DMS114 treated with DMSO at 0.1 percent for 48 hours (cell line): ENCODE data around the gene MARCHF10.

ENCODE experiments used
- DNase-seq: peaks from one replicate; lab custom pipeline; 2025; ENCODE audit not compliant: unreplicated experiment; lab: John Stamatoyannopoulos, UW

The MARCHF10 gene

GRCh38 chr17:62681061-62681938 is 126.8 kb downstream of the MARCHF10 start:
- DNase-seq, result no peak

DNA sequence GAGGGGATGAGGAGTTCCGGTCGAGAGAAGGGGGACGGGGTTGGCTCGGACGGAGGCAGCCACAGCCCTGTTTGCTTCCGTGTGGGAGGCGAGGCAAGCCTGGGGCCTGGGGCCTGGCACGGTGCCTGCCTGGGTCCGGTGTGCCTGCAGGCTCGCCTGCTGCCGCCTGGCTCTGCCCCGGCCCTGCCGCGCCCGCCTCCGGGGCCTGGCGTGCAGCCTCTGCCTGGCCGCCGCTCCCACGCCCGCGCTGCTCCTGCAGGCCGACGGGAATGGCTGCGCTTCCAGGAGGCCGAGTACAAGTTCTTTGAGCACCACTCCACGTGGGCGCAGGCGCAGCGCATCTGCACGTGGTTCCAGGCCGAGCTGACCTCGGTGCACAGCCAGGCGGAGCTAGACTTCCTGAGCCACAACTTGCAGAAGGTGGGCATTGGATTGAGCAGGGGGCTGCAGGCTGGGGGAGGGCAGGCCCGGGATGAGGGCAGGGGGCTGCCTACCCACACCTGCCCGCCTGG is 127.5 kb downstream of the MARCHF10 start:
- DNase-seq, result no peak

- DNase-seq, result no peak
Measured at GRCh38 chr17:62679866-62680377, 128.2 kb downstream of the MARCHF10 start.

- no peak for DNase-seq
Measured at GRCh38 chr17:62678214-62678919, 129.7 kb downstream of the MARCHF10 start.

DNA sequence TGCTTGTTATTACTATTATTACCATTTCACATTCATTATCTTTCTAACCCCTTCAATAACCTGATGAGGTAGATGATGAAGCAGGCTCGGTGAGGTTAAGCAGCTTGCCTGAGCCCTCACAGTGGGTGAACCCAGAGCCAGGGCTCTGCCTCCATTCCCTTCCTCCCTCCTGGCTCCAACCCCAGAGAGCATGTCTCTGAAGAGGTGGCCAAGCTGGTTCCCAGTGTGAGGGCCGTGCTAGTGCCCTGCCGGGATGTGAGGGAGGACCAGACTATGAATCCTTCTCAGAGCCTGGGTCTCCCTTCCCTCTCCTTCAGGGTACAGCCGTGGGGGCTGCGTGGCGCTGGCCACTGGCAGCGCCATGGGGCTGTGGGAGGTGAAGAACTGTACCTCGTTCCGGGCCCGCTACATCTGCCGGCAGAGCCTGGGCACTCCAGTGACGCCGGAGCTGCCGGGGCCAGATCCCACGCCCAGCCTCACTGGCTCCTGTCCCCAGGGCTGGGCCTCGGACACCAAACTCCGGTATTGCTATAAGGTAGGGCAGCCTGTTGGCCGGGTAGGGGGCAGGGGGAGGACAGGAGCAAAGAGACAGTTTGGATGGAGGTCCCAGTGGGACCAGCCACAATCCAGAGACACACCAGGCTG is 131.0 kb downstream of the MARCHF10 start:
- DNase-seq, result no peak

- no peak for DNase-seq
Measured at GRCh38 chr17:62676231-62676943, 131.7 kb downstream of the MARCHF10 start.

DNA sequence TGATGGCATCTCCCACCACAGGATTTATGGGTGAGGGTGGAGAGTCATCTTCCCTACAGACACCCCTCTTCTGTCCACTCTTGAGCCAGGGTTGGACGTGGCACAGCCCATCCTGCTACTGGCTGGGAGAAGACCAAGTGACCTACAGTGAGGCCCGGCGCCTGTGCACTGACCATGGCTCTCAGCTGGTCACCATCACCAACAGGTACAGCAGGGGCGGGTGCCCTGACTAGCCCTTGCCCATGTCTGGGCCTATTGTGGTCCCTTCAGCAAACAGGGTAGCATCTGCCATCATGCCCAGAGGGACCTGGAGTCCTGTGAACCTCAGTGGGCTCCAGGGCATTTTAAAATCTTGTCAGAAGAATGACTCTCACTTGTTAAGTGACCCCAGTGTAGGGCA is 132.4 kb downstream of the MARCHF10 start:
- no peak for DNase-seq

DNA sequence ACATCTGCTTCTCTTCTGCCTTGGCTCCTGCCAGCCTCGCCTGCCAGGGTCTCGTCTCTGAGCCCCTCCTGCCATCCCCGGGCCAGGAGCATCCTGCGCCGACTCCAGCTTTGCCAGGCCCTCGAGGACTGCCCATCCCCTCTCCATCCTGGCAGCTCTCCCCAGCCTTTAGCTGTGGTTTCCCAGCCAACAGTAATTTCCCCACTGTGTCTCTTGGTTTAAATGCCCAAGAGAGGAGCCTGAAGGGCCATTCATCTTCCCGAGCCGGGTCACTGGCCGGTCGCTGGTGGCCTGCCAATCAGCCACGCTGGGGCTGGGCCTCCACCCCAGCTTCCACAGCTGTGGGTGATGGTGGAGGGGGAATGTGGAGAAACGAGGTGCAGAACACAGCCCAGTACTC is 132.9 kb downstream of the MARCHF10 start:
- DNase-seq, result no peak

GRCh38 chr17:62674841-62675240 is 133.3 kb downstream of the MARCHF10 start:
- DNase-seq, result no peak

GRCh38 chr17:62674363-62674739 is 133.8 kb downstream of the MARCHF10 start:
- no peak for DNase-seq

DNA sequence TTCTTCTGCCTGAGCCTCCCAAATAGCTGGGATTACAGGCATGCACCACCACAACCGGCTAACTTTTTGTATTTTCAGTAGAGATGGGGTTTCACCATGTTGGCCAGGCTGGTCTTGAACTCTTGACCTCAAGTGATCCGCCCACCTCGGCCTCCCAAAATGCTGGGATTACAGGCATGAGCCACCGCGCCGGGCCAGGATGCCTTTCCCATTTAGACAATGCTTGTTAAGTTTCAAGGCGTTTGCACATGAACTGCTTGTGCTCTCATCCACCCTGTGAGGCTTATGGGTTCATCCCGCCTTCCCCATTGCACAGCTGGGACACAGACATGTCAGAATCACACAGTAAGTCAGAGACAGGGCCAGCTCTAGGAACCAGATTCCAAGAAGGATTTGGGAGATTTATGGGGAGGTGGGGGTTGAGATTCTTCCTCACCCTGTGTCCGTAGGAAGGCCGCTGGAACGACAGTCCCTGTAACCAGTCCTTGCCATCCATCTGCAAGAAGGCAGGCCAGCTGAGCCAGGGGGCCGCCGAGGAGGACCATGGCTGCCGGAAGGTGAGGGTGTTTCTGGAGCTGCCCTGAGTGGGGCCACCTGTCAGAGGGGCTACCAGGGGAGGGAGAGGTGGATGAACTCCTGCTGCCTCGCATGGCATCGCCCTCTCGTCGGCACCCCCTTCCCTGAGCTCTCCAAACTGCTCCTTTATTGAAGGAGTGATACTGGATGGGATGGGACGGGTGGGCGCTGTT is 134.3 kb downstream of the MARCHF10 start:
- DNase-seq, result no peak

- no peak for DNase-seq
Measured at GRCh38 chr17:62672957-62673356, 135.2 kb downstream of the MARCHF10 start.

- DNase-seq, result no peak
Measured at GRCh38 chr17:62671553-62671952, 136.6 kb downstream of the MARCHF10 start.

GRCh38 chr17:62670202-62670821 is 137.8 kb downstream of the MARCHF10 start:
- DNase-seq, result no peak

- DNase-seq, result no peak
Measured at GRCh38 chr17:62668091-62668804, 139.9 kb downstream of the MARCHF10 start.

DNA sequence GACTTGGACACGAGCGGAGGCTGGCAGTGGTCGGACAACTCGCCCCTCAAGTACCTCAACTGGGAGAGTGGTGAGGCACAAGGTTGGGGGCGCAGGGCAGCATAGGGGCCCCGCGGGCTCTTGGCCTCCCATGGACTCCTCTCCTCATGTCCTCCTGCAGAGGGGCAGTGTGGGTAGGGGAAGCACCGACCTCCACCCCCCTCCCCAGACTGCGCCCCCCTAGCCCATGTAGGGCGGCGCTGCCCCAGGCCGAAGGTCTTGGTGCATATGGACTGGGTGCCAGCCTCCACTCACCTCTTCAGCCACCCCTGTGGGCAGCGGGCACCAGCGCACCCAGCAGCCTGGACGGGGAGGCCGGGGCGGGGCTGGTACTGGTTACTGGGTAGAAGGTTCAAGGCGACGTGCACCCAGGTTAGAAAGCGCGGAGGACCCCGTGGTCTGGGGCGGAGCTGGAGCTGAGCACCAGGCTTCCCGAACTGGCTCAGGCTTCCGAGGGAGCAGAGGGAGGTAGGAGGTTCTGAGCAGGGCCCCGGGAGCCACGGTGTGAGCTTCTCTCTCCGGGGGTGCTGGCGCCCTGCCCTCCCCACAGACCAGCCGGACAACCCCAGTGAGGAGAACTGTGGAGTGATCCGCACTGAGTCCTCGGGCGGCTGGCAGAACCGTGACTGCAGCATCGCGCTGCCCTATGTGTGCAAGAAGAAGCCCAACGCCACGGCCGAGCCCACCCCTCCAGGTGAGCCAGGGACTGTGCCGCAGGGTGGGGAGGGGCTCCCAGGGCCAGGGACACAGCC is 141.1 kb downstream of the MARCHF10 start:
- DNase-seq, result no peak

- no peak for DNase-seq
Measured at GRCh38 chr17:62666061-62666800, 141.9 kb downstream of the MARCHF10 start.

DNA sequence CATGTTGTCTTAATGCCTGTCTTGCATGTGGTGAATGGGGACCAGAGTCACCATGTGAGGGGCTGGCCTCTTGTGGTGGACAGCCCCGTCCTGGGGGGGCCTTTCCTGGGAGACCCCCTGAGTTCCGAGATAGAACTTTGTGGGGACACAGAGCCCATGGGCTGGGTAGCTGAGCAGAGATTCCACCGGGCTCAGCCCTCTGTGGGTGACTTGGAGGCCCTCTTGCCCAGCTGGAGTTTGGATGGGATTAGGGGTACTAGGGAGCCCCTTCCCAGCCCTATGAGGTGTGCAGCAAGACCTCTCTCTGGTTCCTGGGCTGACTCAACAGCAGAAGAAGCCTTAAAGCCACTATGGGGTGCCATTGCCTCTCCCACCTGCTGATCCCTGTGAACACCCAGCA is 142.5 kb downstream of the MARCHF10 start:
- DNase-seq, result no peak
